ENCODE results near the gene PLEKHF1.
"Not testable (repeated sequence)": the region's sequence is repeated elsewhere in the genome, so short reads cannot be mapped to it uniquely, and the experiment has no call there.

Gene PLEKHF1

GRCh38 chr19:29665826-29666577, 741 bp downstream of the PLEKHF1 start:
- no peak for DNase-seq

GRCh38 chr19:29666578-29667386, 1.5 kb downstream of the PLEKHF1 start:
- no peak for DNase-seq

GRCh38 chr19:29667387-29667783, 2.1 kb downstream of the PLEKHF1 start:
- DNase-seq, result no peak

GRCh38 chr19:29667901-29668341, 2.7 kb downstream of the PLEKHF1 start:
- peak; percentile 62 for DNase-seq

- no peak for DNase-seq
Observed at GRCh38 chr19:29668746-29669609, 3.7 kb downstream of the PLEKHF1 start.

GRCh38 chr19:29670255-29670654, 5.0 kb downstream of the PLEKHF1 start:
- no peak for DNase-seq

GRCh38 chr19:29671026-29671392, 5.7 kb downstream of the PLEKHF1 start:
- not testable (repeated sequence) for DNase-seq

GRCh38 chr19:29671393-29672160, 6.3 kb downstream of the PLEKHF1 start:
- peak; percentile 88 for DNase-seq

- DNase-seq, result no peak
Observed at GRCh38 chr19:29672319-29672932, 7.2 kb downstream of the PLEKHF1 start.

- peak; percentile 89 for DNase-seq
Observed at GRCh38 chr19:29672933-29673336, 7.7 kb downstream of the PLEKHF1 start.

GRCh38 chr19:29673451-29674371, 8.4 kb downstream of the PLEKHF1 start:
- DNase-seq, result no peak

GRCh38 chr19:29674374-29675119, 9.3 kb downstream of the PLEKHF1 start:
- no peak for DNase-seq

- DNase-seq, result no peak
Observed at GRCh38 chr19:29675120-29675649, 9.9 kb downstream of the PLEKHF1 start.

- no peak for DNase-seq
Observed at GRCh38 chr19:29675650-29676186, 10.5 kb downstream of the PLEKHF1 start.

GRCh38 chr19:29676586-29676985, 11.3 kb downstream of the PLEKHF1 start:
- no peak for DNase-seq

GRCh38 chr19:29677001-29677817, 11.9 kb downstream of the PLEKHF1 start:
- DNase-seq, result no peak

GRCh38 chr19:29678484-29679106, 13.3 kb downstream of the PLEKHF1 start:
- no peak for DNase-seq

- DNase-seq, result no peak
Observed at GRCh38 chr19:29679598-29680210, 14.4 kb downstream of the PLEKHF1 start.
